Right atrium auricular region (tissue), 2 donors: ENCODE data around the gene MRPS14. TPM values are rescaled to one million over a fixed set of nuclear protein-coding genes. Genes with fewer than 3 reads are reported as not detected.

Experiments
- DNase-seq: peaks from one replicate; pipeline ENCODE4 v3.0.0-alpha.2; 2019; ENCODE audit warnings: low spot score
- H3K27ac ChIP-seq, 2 donors: fragments of 200-600 bp; sonication (generic); 1 replicate in 1 of 2; 2 replicates in 1 of 2; pipeline ENCODE4 v1.5.1; 2016 to 2019
- H3K27me3 ChIP-seq, 2 donors: fragments of 200-600 bp; sonication (generic); one replicate each; pipeline versions ENCODE4 v1.5.1 to v1.6.0; 2017 to 2019
- H3K36me3 ChIP-seq: fragments of 200-600 bp; sonication (generic); one replicate; pipeline ENCODE4 v1.5.1; 2016
- H3K4me1 ChIP-seq, 2 donors: fragments of 200-600 bp; sonication (generic); one replicate each; pipeline versions ENCODE4 v1.5.1 to v1.6.0; 2017 to 2019
- H3K4me3 ChIP-seq, 2 donors: fragments of 200-600 bp; sonication (generic); 1 replicate in 1 of 2; 2 replicates in 1 of 2; pipeline ENCODE4 v1.5.1; 2017 to 2019; ENCODE audit warnings: mild to moderate bottlenecking in 1 of 2, moderate library complexity in 1 of 2
- H3K9me3 ChIP-seq, 2 donors: fragments of 200-600 bp; sonication (generic); one replicate each; pipeline ENCODE4 v1.5.1; 2019
- total RNA-seq, 2 donors: library from RNA; depleted of rRNA; stranded (reverse); fragments of >200 nt; gene quantifications; one replicate each; pipeline ENCODE4 v1.1.0, GENCODE V29; 2016
- TF ChIP-seq, protein P1 (sequence below), 2 donors: fragments of 200-600 bp; sonication (generic); IDR thresholded peaks; one replicate each; pipeline ENCODE4 v1.5.1; 2019; ENCODE audit warnings: antibody characterized with exemption in 2 of 2

The MRPS14 gene
- total RNA-seq, 2 donors from 2014 or later = 14.8 to 16.7 TPM

DNA sequence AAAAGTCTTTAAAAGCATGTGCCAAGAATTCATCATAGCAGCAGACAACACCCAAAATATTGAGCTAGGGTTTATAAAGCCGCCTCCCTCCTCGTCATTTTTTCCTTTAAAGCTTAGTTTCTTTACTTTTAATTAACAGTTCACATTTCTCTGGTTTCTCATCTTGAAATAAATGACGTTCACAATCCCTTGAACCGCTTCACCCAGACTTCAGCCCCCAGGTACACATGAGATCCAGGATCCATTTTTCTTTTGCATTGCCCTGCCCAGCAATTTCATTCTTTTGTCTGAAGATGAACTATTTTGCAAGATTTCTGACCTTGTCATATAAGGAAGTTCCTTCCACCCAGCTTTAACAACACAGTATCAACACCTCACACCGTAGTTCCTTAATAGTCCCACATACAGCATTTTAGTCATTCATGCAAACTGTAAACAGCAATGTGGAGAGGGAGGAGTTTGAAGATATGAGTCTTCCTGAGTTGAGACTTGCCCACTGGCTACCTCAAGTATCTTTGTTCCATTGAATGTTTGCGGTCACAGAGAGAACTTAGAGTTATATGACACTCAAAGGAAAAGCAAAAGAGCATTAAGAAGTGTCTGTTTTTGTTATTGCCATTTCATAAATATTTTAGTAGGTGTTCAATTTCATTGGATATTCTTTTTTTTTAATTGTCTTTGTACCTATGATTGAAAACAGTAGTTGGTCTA, 58.8 kb downstream of the MRPS14 start:
- Histone ChIP-seq H3K9me3 (no peaks in the 10 kb centered on the region), H3K27ac (peak overlapping the region; percentile 65 to 76), H3K4me1 (peaks cover 0 to 47% of the 10 kb centered on the region in 2 donors), H3K4me3 (no peak overlapping the region), H3K36me3 (no peaks in the 10 kb centered on the region), H3K27me3 (no peaks in the 10 kb centered on the region)
- TF ChIP-seq, protein P1, sequence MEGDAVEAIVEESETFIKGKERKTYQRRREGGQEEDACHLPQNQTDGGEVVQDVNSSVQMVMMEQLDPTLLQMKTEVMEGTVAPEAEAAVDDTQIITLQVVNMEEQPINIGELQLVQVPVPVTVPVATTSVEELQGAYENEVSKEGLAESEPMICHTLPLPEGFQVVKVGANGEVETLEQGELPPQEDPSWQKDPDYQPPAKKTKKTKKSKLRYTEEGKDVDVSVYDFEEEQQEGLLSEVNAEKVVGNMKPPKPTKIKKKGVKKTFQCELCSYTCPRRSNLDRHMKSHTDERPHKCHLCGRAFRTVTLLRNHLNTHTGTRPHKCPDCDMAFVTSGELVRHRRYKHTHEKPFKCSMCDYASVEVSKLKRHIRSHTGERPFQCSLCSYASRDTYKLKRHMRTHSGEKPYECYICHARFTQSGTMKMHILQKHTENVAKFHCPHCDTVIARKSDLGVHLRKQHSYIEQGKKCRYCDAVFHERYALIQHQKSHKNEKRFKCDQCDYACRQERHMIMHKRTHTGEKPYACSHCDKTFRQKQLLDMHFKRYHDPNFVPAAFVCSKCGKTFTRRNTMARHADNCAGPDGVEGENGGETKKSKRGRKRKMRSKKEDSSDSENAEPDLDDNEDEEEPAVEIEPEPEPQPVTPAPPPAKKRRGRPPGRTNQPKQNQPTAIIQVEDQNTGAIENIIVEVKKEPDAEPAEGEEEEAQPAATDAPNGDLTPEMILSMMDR (IDR thresholded peaks at IDR 0.05) = no peak
- DNase-seq = no peak

DNA sequence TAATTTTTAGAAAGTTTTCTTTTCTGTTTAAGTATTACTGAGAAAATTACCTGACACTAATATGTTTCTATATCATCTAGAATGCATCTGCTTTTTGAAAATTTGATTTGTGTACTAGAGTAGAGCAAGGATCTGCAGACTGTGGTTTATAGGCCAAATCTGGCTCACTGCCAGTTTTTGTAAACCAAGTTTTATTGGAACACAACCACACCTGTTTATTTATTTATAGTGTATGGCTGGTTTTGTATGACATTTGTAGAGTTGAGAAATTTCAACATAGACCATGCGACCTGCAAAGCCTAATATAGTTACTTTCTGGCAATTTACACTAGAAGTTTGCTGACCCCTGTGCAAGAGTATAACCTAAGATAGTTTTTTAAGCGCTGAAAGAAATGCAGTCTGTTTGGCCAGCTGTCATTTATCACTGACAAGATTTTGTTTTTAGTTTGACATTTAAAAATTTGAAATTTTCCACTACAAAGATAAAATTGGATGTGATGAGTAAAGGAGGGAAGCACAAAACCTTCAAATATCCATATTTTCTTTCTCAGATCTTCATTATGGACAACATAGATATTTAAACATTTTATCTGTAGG, 59.6 kb downstream of the MRPS14 start:
- Histone ChIP-seq H3K4me1 (peaks cover 0 to 49% of the 10 kb centered on the region in 2 donors), H3K36me3 (no peaks in the 10 kb centered on the region), H3K27me3 (no peaks in the 10 kb centered on the region), H3K9me3 (no peaks in the 10 kb centered on the region), H3K4me3 (no peak overlapping the region), H3K27ac (peak overlapping the region in 1 of 2 donors; percentile 76)
- DNase-seq = no peak
- TF ChIP-seq, protein P1 (IDR thresholded peaks at IDR 0.05) = peak in 1 of 2 donors; percentile 11

Other genes with a start within 250 kb of the MRPS14 start
- 10 to 100 TPM; 40.5 to 59.7 TPM for gene CACYBP, start 23.5 kb downstream of the MRPS14 start, total RNA-seq
- gene TNN, start 44.4 kb upstream of the MRPS14 start, total RNA-seq = under 1 TPM; 0.63 to 0.79 TPM
- gene KIAA0040, start 169.4 kb upstream of the MRPS14 start, total RNA-seq = 10 to 100 TPM; 11.9 to 37.3 TPM